Fibroblast of pulmonary artery (primary cell): ENCODE results near the gene COL4A2.
A peak's percentile ranks its signal among the peaks of the same experiment; 100 is the strongest.
"Not testable (repeated sequence)": the region's sequence is repeated elsewhere in the genome, so short reads cannot be mapped to it uniquely, and the experiment has no call there.

Experiments
- DNase-seq: peaks from one replicate; pipeline ENCODE4 v3.0.0-alpha.2; 2010; ENCODE audit warnings: low read depth
- H3K4me3 ChIP-seq: replicated peaks from 2 replicates; pipeline ENCODE4 v1.5.1; 2011; ENCODE audit warnings: low read depth, mild to moderate bottlenecking, control low read depth, low read length, moderate library complexity
- TF ChIP-seq, protein P1 (sequence below): IDR thresholded peaks from 2 replicates; pipeline ENCODE4 v1.5.1; 2011; ENCODE audit warnings: mild to moderate bottlenecking, control low read depth, low read length, inconsistent platforms; ENCODE audit errors: missing control alignments

Gene COL4A2

GRCh38 chr13:110317093-110317492 lies 10.0 kb downstream of the COL4A2 start:
- no peak for DNase-seq
- TF ChIP-seq, protein P1, sequence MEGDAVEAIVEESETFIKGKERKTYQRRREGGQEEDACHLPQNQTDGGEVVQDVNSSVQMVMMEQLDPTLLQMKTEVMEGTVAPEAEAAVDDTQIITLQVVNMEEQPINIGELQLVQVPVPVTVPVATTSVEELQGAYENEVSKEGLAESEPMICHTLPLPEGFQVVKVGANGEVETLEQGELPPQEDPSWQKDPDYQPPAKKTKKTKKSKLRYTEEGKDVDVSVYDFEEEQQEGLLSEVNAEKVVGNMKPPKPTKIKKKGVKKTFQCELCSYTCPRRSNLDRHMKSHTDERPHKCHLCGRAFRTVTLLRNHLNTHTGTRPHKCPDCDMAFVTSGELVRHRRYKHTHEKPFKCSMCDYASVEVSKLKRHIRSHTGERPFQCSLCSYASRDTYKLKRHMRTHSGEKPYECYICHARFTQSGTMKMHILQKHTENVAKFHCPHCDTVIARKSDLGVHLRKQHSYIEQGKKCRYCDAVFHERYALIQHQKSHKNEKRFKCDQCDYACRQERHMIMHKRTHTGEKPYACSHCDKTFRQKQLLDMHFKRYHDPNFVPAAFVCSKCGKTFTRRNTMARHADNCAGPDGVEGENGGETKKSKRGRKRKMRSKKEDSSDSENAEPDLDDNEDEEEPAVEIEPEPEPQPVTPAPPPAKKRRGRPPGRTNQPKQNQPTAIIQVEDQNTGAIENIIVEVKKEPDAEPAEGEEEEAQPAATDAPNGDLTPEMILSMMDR: no peak
- H3K4me3 ChIP-seq: no peak overlapping the region

GRCh38 chr13:110317496-110318195 lies 10.6 kb downstream of the COL4A2 start:
- TF ChIP-seq, protein P1: no peak
- no peak overlapping the region for H3K4me3 ChIP-seq
- DNase-seq: no peak

GRCh38 chr13:110318920-110319319 lies 11.8 kb downstream of the COL4A2 start:
- DNase-seq: no peak
- TF ChIP-seq, protein P1: no peak
- no peak overlapping the region for H3K4me3 ChIP-seq

DNA sequence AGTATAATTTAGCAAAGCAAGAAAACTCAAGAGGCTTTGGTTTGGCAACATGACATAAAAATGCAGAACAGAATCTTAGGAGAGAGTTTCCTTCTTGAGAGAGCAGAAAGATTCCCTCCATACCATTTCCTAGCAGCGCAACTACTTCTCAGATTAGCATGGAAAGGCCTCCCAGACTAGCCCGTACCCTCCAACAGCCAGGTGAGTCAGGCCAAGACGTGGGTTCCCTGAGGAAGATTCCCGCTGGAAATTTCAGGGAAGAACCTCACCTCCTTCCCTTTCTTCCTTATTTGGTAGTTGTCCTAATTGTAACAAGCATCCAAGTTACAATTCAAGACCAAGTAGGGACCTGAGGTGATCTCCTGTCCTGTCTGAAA lies 12.3 kb downstream of the COL4A2 start:
- H3K4me3 ChIP-seq: no peak overlapping the region
- no peak for DNase-seq
- TF ChIP-seq, protein P1: no peak

DNA sequence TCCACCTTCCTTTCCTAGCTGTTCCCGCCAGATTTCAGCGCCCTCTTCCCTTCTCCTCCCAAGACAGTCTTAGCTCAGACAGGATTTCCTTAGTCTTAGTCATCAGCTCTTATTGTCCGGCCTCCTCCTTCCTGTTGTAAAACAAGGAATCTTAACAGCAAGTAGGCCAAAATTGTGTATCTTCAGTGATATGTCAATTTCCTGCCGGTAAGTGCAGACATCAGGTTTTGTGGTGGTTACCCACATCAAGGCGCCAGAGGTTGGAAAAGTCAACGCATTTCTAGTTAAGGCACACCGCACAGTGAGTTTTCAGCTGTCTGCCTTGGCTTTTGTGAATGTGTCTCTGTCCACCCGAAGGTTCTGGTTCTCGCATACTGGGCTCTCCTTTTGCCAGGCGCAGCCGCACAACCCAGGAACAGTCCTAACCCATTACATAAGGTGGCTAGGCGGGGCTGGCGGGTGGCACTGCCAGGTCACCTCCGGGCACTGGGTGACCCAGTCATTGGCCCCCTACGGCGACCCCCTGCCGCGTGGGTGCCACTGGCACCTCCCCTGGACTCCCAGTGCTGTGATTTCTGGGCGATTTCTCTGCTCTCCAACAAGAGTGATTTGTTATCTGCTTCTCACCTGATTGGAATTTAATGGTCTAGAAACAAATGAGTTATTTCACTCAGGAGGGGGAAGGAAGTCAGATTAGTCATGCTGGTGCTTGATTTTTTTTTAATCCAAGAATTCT lies 12.9 kb downstream of the COL4A2 start:
- H3K4me3 ChIP-seq: peak overlapping the region; percentile 3
- DNase-seq: peak; percentile 79
- TF ChIP-seq, protein P1: no peak

- TF ChIP-seq, protein P1: no peak
- no peak overlapping the region for H3K4me3 ChIP-seq
- no peak for DNase-seq
These were observed 13.6 kb downstream of the COL4A2 start for GRCh38 chr13:110320645-110321044.

DNA sequence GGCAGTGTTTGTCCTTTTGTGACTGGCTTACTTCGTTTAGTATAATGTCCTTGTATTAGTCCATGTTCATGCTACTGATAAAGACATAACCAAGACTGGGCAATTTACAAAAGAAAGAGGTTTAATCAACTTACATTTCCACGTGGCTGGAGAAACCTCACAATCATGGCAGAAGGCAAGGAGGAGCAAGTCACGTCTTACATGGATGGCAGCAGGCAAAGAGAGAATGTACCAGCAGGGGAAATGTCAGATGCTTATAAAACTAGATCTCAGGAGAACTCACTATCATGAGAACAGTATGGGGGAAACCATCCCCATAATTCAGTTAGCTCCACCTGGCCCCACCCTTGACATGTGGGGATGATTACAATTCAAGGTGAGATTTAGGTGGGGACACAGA lies 14.5 kb downstream of the COL4A2 start:
- DNase-seq, H3K4me3 ChIP-seq: not testable (repeated sequence)
